H1 (cell line): ENCODE measurements around the gene RAB40C. TPM values are rescaled to one million over a fixed set of nuclear protein-coding genes. Genes with fewer than 3 reads are reported as not detected.
A peak's percentile ranks its signal among the peaks of the same experiment; 100 is the strongest.

Experiments used
- ATF2 ChIP-seq: IDR thresholded peaks from 2 replicates; pipeline ENCODE4 v1.6.1; 2012; ENCODE audit warnings: low read length, inconsistent platforms
- BACH1 ChIP-seq: IDR thresholded peaks from 2 replicates; pipeline ENCODE4 v1.6.1; 2012; ENCODE audit warnings: low read length, improper control_type of control experiment
- BCL11A ChIP-seq, 2 experiments: IDR thresholded peaks; one replicate each; pipeline ENCODE4 v1.6.1; 2011; ENCODE audit warnings: low read depth in 2 of 2, low read length in 2 of 2, mild to moderate bottlenecking in 2 of 2
- CHD1 ChIP-seq: IDR thresholded peaks from 2 replicates; pipeline ENCODE4 v1.6.1; 2012; ENCODE audit warnings: low read depth, low read length, improper control_type of control experiment
- CREB1 ChIP-seq: IDR thresholded peaks from 2 replicates; pipeline ENCODE4 v1.6.1; 2012; ENCODE audit warnings: inconsistent platforms
- EP300 ChIP-seq, 2 experiments: IDR thresholded peaks; 1 replicate in 1 of 2; 2 replicates in 1 of 2; pipeline ENCODE4 v1.6.1; 2011 to 2012; ENCODE audit warnings: low read depth in 2 of 2, low read length in 2 of 2, mild to moderate bottlenecking in 2 of 2, borderline replicate concordance in 1 of 2, inconsistent platforms in 1 of 2, moderate library complexity in 1 of 2
- FOSL1 ChIP-seq: IDR thresholded peaks from 2 replicates; pipeline ENCODE4 v1.6.1; 2011; ENCODE audit warnings: mild to moderate bottlenecking, low read depth, low read length, moderate library complexity; ENCODE audit not compliant: insufficient read depth
- KDM1A ChIP-seq: fragments of 200-600, 300-600 bp; sonication (generic); IDR thresholded peaks from 2 replicates; pipeline ENCODE4 v1.7.1; 2016; ENCODE audit warnings: mild to moderate bottlenecking, low read length, borderline replicate concordance
- SUZ12 ChIP-seq: fragments of 200-600 bp; sonication (generic); IDR thresholded peaks from 2 replicates; pipeline ENCODE4 v1.6.1; 2012; ENCODE audit warnings: mild to moderate bottlenecking, inconsistent platforms, low read length, moderate library complexity, mixed read lengths
- TAF7 ChIP-seq: optimal IDR thresholded peaks from 2 replicates; pipeline ENCODE3; 2011; ENCODE audit warnings: low read depth, mild to moderate bottlenecking, inconsistent platforms, low read length, moderate library complexity, borderline replicate concordance
- polyA plus RNA-seq, 7 experiments: library from polyadenylated mRNA; depleted of rRNA in 3 of 7; stranded (reverse) in 5 of 7; unstranded in 2 of 7; fragments of >200 nt in 5 of 7; fragments of 200-250 nt in 2 of 7; gene quantifications; 1 replicate in 5 of 7; 2 replicates in 1 of 7; 4 replicates in 1 of 7; pipeline versions ENCODE4 v1.2.1 to v1.2.3, GENCODE V29; 2011 to 2013; ENCODE audit warnings: missing spikeins in 2 of 7, mixed read lengths in 2 of 7
- total RNA-seq: library from RNA; stranded (reverse); fragmentation: NEBNext Ultra II Directional; extraction: Animal tissue kit (Norgen Biotek cat#: 25700); gene quantifications from 2 replicates; pipeline ENCODE4 v1.2.1, GENCODE V29; 2021

Gene RAB40C
- total and polyA plus RNA-seq, 2 of the 8 experiments (the other 6 are each of a cell fraction or from before 2014, with no cell fraction given): 13.9 to 15.6 TPM

- TF ChIP-seq EP300 (IDR thresholded peaks at IDR 0.05; ENCODE audit: borderline replicate concordance in 1 of 2, low read depth in 2 of 2, low read length in 2 of 2) (no peak), ATF2 (no peak), CHD1 (no peak), BCL11A (IDR thresholded peaks at IDR 0.05; ENCODE audit: low read depth in 2 of 2, low read length in 2 of 2) (no peak), FOSL1 (no peak), TAF7 (no peak), SUZ12 (no peak), KDM1A (no peak), CREB1 (0 out of 2 replicates have a peak, but pooled peaks have one; percentile 41), BACH1 (no peak)
Observed at GRCh38 chr16:588639-588888, 1.3 kb upstream of the RAB40C start (continued).
